Measurements from ENCODE around the gene SMTN. TPM values are rescaled to one million over a fixed set of nuclear protein-coding genes. Genes with fewer than 3 reads are reported as not detected.
A peak's percentile ranks its signal among the peaks of the same experiment; 100 is the strongest.

SMTN gene
- total and polyA plus RNA-seq, 9 of the 15 experiments (the other 6 are each of a cell fraction or from before 2014, with no cell fraction given), result 2.5 to 41.1 (median 16.1) TPM

DNA sequence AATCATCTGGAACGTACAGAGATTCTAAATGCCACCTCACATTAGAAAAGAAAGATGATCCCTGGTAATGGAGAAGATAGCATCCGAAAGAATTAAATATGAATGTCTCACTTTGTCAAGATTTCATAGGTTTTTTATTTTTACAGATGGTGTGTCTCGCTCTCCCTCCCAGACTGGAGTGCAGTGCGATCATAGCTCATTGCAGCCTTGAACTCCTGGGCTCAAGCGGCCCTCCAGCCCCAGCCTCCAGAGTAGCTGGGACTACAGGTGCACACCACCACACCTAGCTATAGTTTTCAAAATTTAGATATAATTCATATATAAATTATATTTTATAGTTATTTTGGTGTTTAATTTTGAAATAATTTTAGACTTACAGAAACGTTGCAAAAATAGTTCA lies 16.7 kb upstream of the SMTN start:
- in situ Hi-C loops (cut with MboI) (no loop called here), intact Hi-C loops (cut with micrococcal nuclease) (loop anchor here (5.0 kb wide), 1 partner anchor 97 kb away; the partner anchor contains the start of genes MORC2 and TUG1)
- DNase-seq (ENCODE audit: extremely low read depth in 1 of 4, low spot score in 3 of 4) (no peak), ATAC-seq (peak; percentile 72), FAIRE-seq (no peak)
- Histone ChIP-seq H3K9ac (ENCODE audit: insufficient read depth in 1 of 2, low read depth in 2 of 2, low read length in 2 of 2) (peak overlapping the region; percentile 79 to 82; a peak in 3 of 4 replicates), H3K9me3 (replicated peaks; ENCODE audit: control insufficient read depth, insufficient read depth, low read depth, low read length) (no peaks in the 10 kb centered on the region), H3K27me3 (ENCODE audit: control insufficient read depth in 2 of 2, insufficient read depth in 2 of 2, low read length in 2 of 2) (no peaks in the 10 kb centered on the region), H3K36me3 (ENCODE audit: control insufficient read depth, insufficient read depth, low read length) (no peaks in the 10 kb centered on the region), H3K27ac (ENCODE audit: extremely low read depth, low read depth, low read length) (peak overlapping the region; percentile 84), H3K4me2 (ENCODE audit: insufficient read depth, low read length) (peak overlapping the region; percentile 97), H2AFZ (ENCODE audit: low read depth, low read length) (peak overlapping the region; percentile 94), H3K9me1 (ENCODE audit: control insufficient read depth, insufficient read depth, low read length) (no peaks in the 10 kb centered on the region), H3K79me2 (ENCODE audit: control insufficient read depth, insufficient read depth, low read length) (peaks cover 14% of the 10 kb centered on the region), H3K4me1 (replicated peaks in 1 of 2; ENCODE audit: control insufficient read depth in 2 of 2, insufficient read depth in 2 of 2, low read length in 2 of 2) (peaks cover 14% of the 10 kb centered on the region in 2 experiments; a peak in 3 of 5 replicates), H3K4me3 (peak overlapping the region; percentile 65), H4K20me1 (replicated peaks; ENCODE audit: control insufficient read depth, insufficient read depth, low read length) (no peaks in the 10 kb centered on the region)
- TSS peak; percentile 86 for BruUV-seq (replicated peaks)
- POLR2A ChIA-PET, result interaction anchor here (0.7 to 2.6 kb wide), 9 partner anchors 9 to 101 kb away, joined by 3 to 15 read pairs (median 5); partner anchors contain the start of genes MORC2, SMTN and TUG1
- CTCF ChIA-PET (ENCODE audit: low intra/inter-chr PET ratio), result no interaction called here
- WGBS (ENCODE audit: insufficient coverage, low coverage, missing lambda C conversion rate), result 0% methylated on average over 6 of the region's 6 CpGs
- TF ChIP-seq NBN (IDR thresholded peaks at IDR 0.05; ENCODE audit: low read depth) (0 out of 2 replicates have a peak, but pooled peaks have one; percentile 3), NCOA2 (IDR thresholded peaks at IDR 0.05; ENCODE audit: partially characterized antibody in 2 of 2) (no peak), MTA2 (IDR thresholded peaks at IDR 0.05; ENCODE audit: low read depth) (no peak), SMARCA4 (IDR thresholded peaks at IDR 0.05) (no peak), ZBTB17 (CRISPR knock-in tag; IDR thresholded peaks at IDR 0.05) (no peak), TAF7 (tag; IDR thresholded peaks at IDR 0.05) (no peak), EHMT2 (IDR thresholded peaks at IDR 0.05) (no peak), KLF16 (IDR thresholded peaks at IDR 0.05) (no peak), ZNF707 (CRISPR knock-in tag; conservative IDR thresholded peaks at IDR 0.05) (no peak), FOS (IDR thresholded peaks at IDR 0.05; ENCODE audit: extremely low read depth, insufficient read length) (no peak), KAT2B (IDR thresholded peaks at IDR 0.05; ENCODE audit: low read depth, low read length) (no peak), TEAD1 (CRISPR knock-in tag; IDR thresholded peaks at IDR 0.05) (no peak), SNRNP70 (optimal IDR thresholded peaks at IDR 0.05; ENCODE audit: low read depth, low read length) (no peak), ZNF780A (CRISPR knock-in tag; IDR thresholded peaks at IDR 0.05) (no peak), MYC (IDR thresholded peaks at IDR 0.05; ENCODE audit: low read depth, low read length) (no peak), MYC (CRISPR knock-in tag; IDR thresholded peaks at IDR 0.05; ENCODE audit: borderline replicate concordance, low read depth) (no peak), CREB1 (IDR thresholded peaks at IDR 0.05) (no peak), CREB1 (CRISPR knock-in tag; IDR thresholded peaks at IDR 0.05) (no peak), BRD9 (IDR thresholded peaks at IDR 0.05; ENCODE audit: low read depth, partially characterized antibody) (peak; percentile 7), SAP30 (IDR thresholded peaks at IDR 0.05; ENCODE audit: borderline replicate concordance, insufficient read depth, low read depth, low read length, poor library complexity, severe bottlenecking) (peak; percentile 43), ZFX (CRISPR knock-in tag; IDR thresholded peaks at IDR 0.05) (peak; percentile 20; the same call in 1 of the 2 replicates), RB1 (IDR thresholded peaks at IDR 0.05; ENCODE audit: low read depth) (no peak), HDAC1 (IDR thresholded peaks at IDR 0.05) (no peak)
- TF ChIP-seq, protein P1, sequence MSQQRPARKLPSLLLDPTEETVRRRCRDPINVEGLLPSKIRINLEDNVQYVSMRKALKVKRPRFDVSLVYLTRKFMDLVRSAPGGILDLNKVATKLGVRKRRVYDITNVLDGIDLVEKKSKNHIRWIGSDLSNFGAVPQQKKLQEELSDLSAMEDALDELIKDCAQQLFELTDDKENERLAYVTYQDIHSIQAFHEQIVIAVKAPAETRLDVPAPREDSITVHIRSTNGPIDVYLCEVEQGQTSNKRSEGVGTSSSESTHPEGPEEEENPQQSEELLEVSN (IDR thresholded peaks at IDR 0.05; ENCODE audit: borderline replicate concordance in 1 of 2, extremely low read depth in 1 of 2, insufficient read depth in 1 of 2, insufficient read length in 1 of 2, low read depth in 1 of 2, low read length in 1 of 2, poor library complexity in 1 of 2, severe bottlenecking in 1 of 2), result no peak
- TF ChIP-seq, protein P2, sequence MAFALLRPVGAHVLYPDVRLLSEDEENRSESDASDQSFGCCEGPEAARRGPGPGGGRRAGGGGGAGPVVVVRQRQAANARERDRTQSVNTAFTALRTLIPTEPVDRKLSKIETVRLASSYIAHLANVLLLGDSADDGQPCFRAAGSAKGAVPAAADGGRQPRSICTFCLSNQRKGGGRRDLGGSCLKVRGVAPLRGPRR (CRISPR knock-in tag; IDR thresholded peaks at IDR 0.05), result no peak

All from K562 (cell line).